ENCODE measurements around the gene EXOSC1.
"Not testable (repeated sequence)": the region's sequence is repeated elsewhere in the genome, so short reads cannot be mapped to it uniquely, and the experiment has no call there.

Gene EXOSC1

GRCh38 chr10:97407211-97407951, 38.4 kb downstream of the EXOSC1 start:
- no peak for DNase-seq

- not testable (repeated sequence) for DNase-seq
These were observed 39.3 kb downstream of the EXOSC1 start for GRCh38 chr10:97406483-97406882.

GRCh38 chr10:97406064-97406463, 39.7 kb downstream of the EXOSC1 start:
- no peak for DNase-seq

GRCh38 chr10:97404044-97404443, 41.8 kb downstream of the EXOSC1 start:
- no peak for DNase-seq

- no peak for DNase-seq
These were observed 44.3 kb downstream of the EXOSC1 start for GRCh38 chr10:97401455-97401919.

- DNase-seq, result no peak
These were observed 44.9 kb downstream of the EXOSC1 start, which contains the start of gene RRP12 for GRCh38 chr10:97400665-97401454. Gene RRP12, minus strand, starts transcription at chr10:97401340. Its CDS starts 109 bp downstream, at chr10:97401231.

GRCh38 chr10:97399843-97400545, 45.8 kb downstream of the EXOSC1 start:
- DNase-seq, result no peak

GRCh38 chr10:97396056-97396455, 49.8 kb downstream of the EXOSC1 start:
- DNase-seq, result no peak

- no peak for DNase-seq
These were observed 52.7 kb downstream of the EXOSC1 start for GRCh38 chr10:97393034-97393573.

- no peak for DNase-seq
These were observed 55.7 kb downstream of the EXOSC1 start for GRCh38 chr10:97390091-97390490.

- no peak for DNase-seq
These were observed 57.7 kb downstream of the EXOSC1 start for GRCh38 chr10:97388152-97388551.

Measured in cortex of kidney (tissue), 1 donor.